Omental fat pad (tissue), 4 donors: ENCODE results near the gene CHAF1A. TPM values are rescaled to one million over a fixed set of nuclear protein-coding genes. Genes with fewer than 3 reads are reported as not detected.

Experiments
- ATAC-seq: fragments of 150-250 bp; one replicate; pipeline ENCODE4 v1.9.1; 2016; ENCODE audit warnings: mild to moderate bottlenecking, moderate library complexity; ENCODE audit not compliant: low FRiP score
- DNase-seq: peaks from one replicate; pipeline ENCODE4 v3.0.0-alpha.2; 2019; ENCODE audit warnings: low spot score
- total RNA-seq, 4 donors: library from RNA; depleted of rRNA; stranded (reverse); fragments of >200 nt; gene quantifications; one replicate each; pipeline ENCODE4 v1.1.0, GENCODE V29; 2016
- TF ChIP-seq, protein P1 (sequence below), 3 donors: fragments of 450-650 bp; IDR thresholded peaks; one replicate each; pipeline ENCODE4 v1.5.1; 2016 to 2017; ENCODE audit warnings: antibody characterized with exemption in 3 of 3, mild to moderate bottlenecking in 3 of 3, moderate library complexity in 2 of 3

CHAF1A gene
- total RNA-seq, 4 donors from 2014 or later = 3.9 to 6.5 (median 4.1) TPM

DNA sequence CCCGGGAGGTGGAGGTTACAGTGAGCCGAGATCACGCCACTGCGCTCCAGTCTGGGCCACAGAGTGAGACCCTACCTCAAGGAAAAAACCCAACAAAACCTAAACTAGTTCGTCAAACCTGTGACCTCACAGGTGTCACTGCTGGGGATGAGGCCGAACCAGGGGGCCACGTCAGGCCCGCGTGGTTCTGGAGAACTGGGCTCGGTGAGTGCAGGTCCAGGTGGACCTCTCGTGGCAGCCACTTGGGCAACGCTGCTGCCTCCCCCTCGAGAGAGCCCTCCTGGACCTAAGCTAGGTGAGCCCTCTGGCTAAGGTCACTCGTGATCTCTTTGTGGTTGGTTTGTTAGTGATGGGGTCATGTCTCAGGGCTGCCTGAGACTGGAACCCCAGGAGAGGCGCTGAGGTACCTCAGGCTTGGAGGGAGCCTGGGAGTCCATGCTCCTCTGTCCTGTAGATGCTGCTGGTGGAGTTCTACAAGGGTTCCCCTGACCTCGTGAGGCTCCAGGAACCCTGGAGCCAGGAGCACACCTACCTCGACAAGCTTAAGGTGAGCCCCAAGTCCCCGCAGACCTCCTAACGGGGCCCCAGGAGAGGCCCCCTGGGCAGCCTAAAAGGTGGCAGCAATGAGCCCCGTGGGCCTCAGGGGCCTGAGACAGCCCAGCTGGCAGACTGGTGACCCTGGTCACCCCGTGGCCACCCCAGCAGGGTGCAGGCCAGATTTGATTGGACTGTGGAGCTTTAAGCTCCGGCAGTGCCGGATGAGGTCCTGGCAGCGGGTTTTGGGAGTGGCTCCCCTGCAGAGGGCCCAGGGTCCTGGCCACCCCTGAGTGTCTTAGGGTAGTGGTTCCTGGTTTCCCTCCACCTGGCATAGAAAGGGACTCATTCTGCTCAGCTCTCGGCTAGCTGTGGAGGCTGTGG lies 43.5 kb upstream of the CHAF1A start:
- TF ChIP-seq, protein P1, sequence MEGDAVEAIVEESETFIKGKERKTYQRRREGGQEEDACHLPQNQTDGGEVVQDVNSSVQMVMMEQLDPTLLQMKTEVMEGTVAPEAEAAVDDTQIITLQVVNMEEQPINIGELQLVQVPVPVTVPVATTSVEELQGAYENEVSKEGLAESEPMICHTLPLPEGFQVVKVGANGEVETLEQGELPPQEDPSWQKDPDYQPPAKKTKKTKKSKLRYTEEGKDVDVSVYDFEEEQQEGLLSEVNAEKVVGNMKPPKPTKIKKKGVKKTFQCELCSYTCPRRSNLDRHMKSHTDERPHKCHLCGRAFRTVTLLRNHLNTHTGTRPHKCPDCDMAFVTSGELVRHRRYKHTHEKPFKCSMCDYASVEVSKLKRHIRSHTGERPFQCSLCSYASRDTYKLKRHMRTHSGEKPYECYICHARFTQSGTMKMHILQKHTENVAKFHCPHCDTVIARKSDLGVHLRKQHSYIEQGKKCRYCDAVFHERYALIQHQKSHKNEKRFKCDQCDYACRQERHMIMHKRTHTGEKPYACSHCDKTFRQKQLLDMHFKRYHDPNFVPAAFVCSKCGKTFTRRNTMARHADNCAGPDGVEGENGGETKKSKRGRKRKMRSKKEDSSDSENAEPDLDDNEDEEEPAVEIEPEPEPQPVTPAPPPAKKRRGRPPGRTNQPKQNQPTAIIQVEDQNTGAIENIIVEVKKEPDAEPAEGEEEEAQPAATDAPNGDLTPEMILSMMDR (IDR thresholded peaks at IDR 0.05) = no peak
- no peak for ATAC-seq
- no peak for DNase-seq

GRCh38 chr19:4359627-4360000 lies 42.8 kb upstream of the CHAF1A start:
- DNase-seq (no peak), ATAC-seq (no peak)
- TF ChIP-seq, protein P1 (IDR thresholded peaks at IDR 0.05) = no peak

GRCh38 chr19:4360081-4360569 lies 42.3 kb upstream of the CHAF1A start:
- no peak for ATAC-seq
- TF ChIP-seq, protein P1 (IDR thresholded peaks at IDR 0.05) = no peak
- DNase-seq = no peak

DNA sequence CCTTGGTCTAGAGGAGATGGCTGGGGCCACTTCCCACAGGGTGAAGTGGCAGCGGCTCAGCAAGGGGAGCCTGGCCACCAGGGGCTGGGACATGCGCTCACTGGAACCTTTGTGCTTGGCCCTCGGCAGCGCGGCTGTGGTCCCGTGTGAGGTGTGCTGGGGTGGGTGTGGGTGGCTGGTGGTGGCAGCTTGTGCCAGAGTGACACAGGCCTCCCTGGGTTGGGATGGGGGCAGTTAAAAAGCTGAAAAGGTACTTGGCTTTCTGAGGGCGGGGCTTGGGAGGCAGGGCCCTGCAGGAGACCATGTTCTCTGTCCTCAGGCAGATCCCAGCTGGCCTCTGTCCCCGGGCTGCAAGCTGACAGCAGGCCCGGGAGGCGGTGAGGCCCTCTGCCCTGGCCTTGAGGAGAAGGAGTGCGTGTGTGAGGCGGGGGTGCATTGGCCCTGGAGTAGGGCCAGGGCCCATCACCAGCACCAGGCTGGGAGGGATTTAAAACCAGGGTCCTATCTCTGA lies 41.7 kb upstream of the CHAF1A start:
- DNase-seq = no peak
- no peak for ATAC-seq
- TF ChIP-seq, protein P1 (IDR thresholded peaks at IDR 0.05) = no peak

- DNase-seq (no peak), ATAC-seq (no peak)
- TF ChIP-seq, protein P1 (IDR thresholded peaks at IDR 0.05) = no peak
Observed at GRCh38 chr19:4361152-4362046, 41.0 kb upstream of the CHAF1A start.

GRCh38 chr19:4362101-4362828 lies 40.2 kb upstream of the CHAF1A start:
- ATAC-seq (no peak), DNase-seq (no peak)
- TF ChIP-seq, protein P1 (IDR thresholded peaks at IDR 0.05) = no peak
